ENCODE data around the gene TOM1.
"Not testable (repeated sequence)": the region's sequence is repeated elsewhere in the genome, so short reads cannot be mapped to it uniquely, and the experiment has no call there.

Gene TOM1

GRCh38 chr22:35376728-35377472 is 77.2 kb downstream of the TOM1 start:
- DNase-seq = peak; percentile 76

- no peak for DNase-seq
Measured at GRCh38 chr22:35377735-35378134, 78.0 kb downstream of the TOM1 start.

DNA sequence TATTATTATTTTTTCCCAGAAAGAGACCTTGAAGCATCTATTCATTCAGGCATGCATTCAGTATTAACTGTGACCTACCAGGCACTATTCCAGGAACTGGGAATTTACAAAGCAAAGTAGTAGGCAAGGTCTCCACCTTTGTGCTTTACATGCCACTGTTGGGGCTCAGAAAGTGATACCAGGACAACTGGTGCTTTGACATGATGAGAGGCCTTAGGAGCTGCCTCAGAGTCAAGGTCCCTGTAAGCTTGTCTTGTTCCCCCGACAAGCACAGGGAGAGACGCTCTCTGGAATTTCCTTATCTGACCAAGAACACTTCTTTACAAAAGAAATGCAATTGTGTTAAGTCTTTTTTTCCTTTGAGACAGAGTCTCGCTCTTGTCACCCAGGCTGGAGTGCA is 78.9 kb downstream of the TOM1 start:
- DNase-seq = no peak

- no peak for DNase-seq
Measured at GRCh38 chr22:35379146-35379993, 79.7 kb downstream of the TOM1 start.

DNA sequence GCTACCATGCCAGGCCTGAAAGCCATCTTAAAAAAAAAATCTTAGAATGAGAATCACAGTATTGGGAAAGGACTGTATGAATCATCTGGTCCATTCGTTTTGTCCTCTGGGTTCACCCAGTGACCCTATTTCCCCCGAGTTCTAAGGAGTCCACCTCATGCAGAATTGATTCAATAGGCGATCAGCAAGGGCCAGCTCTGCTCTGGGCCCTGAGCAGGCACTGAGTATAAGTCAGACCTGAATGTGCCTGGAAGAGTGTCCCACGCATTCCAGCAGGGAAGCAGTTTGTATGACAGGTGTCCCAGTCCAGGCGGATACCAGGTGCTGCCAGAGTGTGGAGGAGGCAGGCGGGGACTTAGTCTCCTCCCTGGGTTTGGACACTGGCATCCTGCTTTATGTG is 80.3 kb downstream of the TOM1 start:
- DNase-seq = no peak

DNA sequence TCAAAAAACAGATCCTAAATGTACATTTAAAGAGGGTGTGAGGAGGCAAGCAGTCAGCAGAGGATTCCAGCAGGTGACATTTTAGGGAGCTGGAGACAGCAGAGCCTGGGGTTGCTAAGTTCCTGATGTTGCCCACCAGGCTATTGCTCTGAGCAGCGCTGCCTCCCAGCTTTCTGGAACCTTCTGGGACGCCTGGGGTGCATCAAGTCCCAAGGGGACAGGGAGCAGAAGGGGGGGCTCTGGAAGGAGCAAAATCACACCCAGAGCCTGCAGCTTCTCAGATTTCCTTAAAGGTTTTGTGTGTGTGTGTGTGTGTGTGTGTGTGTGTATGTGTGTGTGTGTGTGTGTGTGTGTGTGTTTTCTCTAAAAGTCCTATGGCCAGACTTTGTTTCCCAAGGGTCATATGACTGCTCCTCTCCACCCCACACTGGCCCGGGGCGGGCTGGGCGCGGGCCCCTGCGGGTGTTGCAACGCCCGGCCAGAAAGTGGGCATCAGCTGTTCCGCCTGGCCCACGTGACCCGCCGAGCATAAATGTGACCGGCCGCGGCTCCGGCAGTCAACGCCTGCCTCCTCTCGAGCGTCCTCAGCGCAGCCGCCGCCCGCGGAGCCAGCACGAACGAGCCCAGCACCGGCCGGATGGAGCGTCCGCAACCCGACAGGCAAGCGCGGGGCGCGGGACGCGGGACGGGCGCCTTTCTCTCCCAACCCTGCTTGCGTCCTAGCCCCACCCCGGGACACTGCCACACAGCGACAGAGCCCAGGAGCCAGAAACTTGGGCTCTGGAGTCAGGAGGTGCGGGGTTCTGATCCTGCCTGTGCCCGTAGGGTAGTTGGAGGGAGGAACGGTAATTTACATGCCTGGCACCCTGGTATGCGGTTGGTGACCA is 81.1 kb downstream of the TOM1 start, which contains the start of gene HMOX1:
Gene HMOX1 (plus strand): TSS at position 560 of the 887 bp plus-strand sequence. CDS start 78 bp downstream, at position 638.
- peak; percentile 74 for DNase-seq

DNA sequence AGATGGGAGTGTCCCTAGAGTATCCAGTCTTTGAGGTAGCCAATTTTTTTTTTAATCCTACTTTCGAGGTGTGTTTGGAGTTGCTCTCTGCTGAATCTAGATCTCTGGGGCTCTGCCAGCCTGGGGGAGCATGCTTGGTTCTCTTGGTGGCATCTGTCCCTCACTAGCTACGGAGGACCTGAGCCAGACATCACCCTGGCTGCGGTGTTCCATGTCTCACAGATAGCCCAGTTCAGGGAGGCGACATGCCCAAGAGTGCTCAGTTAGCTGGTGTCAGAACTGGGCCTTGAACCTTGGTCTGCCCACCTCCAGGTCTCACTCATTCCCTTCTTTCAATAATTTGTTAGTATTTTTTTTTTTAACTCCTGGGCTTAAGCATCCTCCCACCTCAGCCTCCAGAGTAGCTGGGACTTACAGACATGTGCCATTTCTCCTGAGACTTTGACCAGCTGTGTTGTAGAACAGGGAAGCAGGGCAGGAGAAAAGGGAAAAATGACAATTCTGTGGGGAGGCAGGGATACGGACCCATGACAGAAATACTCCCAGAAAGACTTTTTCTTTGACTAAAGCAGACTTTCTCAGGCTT is 81.8 kb downstream of the TOM1 start:
- no peak for DNase-seq

- DNase-seq = no peak
Measured at GRCh38 chr22:35383679-35384071, 84.0 kb downstream of the TOM1 start.

GRCh38 chr22:35384527-35384926 is 84.8 kb downstream of the TOM1 start:
- no peak for DNase-seq

- no peak for DNase-seq
Measured at GRCh38 chr22:35384975-35385588, 85.4 kb downstream of the TOM1 start.

- no peak for DNase-seq
Measured at GRCh38 chr22:35386670-35387288, 87.1 kb downstream of the TOM1 start.

- no peak for DNase-seq
Measured at GRCh38 chr22:35390933-35391332, 91.2 kb downstream of the TOM1 start.

DNA sequence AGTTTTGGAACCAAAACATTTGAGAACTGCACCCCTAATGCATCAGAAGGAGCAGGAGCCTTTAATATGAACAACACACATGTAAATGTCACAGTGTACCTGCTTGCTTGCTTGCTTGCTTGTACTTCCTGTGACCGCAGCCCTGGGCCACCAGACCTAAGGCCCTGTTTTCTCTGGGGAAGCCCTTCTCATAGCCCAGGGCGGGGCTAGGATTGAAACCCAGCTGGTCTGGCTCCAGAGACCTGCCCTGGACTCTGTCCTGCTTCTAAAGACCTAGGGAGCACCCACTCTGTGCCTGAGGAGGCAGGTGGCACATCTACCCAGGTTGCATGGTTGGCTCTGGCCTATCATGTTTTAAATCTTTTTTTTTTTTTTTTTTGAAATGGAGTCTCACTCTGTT is 92.7 kb downstream of the TOM1 start:
- DNase-seq = no peak

GRCh38 chr22:35393116-35394010 is 93.7 kb downstream of the TOM1 start:
- no peak for DNase-seq

DNA sequence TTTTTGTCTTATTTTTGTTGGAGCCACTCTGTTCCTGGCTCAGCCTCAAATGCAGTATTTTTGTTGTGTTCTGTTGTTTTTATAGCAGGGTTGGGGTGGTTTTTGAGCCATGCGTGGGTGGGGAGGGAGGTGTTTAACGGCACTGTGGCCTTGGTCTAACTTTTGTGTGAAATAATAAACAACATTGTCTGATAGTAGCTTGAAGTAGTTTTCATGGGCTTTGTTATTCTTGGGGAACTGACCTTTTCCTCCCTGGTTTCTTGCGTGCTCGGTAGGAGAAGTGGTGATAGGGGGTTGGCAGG is 94.3 kb downstream of the TOM1 start:
- DNase-seq = no peak

DNA sequence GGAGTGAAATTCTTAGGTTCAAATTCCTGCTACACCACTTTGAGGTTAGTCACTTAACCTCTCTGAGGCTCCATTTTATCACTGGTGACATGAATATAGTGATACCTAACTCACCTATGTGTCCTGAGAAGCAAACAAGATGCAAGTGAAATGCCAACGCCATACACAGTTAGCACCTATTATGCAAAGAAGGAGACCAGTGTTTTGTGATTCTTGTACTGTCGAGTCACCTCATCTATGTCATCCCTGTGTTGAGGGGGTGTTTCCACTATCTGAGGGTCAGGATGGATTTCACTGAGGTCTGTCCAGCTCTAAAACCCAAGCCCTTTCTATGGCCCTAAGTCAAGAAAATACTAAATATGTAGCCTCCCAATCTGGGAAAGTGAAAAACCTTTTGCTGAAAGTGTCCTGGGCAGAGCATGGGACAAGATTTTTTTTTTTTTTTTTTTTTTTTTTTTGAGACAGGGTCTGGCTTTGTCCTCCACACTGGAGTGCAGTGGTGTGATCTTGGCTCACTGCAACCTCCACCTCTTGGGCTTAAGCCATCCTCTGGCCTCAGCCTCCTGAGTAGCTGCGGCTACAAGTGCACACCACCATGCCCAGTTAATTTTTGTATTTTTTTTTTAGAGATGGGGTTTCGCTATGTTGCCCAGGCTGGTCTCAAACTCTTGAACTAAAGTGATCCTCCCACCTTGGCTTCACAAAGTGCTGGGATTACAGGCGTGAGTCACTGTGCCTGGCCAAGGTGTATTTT is 95.3 kb downstream of the TOM1 start:
- DNase-seq = no peak

DNA sequence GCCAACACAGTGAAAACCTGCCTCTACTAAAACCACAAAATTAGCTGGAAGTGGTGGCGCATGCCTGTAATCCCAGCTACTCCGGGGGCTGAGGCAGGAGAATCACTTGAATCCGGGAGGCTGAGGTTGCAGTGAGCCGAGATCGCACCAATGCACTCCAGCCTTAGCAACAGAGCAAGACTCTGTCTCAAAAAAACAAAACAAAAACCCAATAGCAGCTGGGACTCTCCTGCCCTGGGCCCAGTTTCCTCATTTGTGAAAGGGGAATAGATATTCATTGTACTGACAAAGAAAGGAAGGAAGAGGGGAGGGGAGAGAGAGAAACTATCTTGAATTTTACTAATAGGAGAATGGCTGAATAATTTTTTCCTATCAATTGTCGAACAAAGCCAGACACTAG is 96.9 kb downstream of the TOM1 start:
- DNase-seq = not testable (repeated sequence)

DNA sequence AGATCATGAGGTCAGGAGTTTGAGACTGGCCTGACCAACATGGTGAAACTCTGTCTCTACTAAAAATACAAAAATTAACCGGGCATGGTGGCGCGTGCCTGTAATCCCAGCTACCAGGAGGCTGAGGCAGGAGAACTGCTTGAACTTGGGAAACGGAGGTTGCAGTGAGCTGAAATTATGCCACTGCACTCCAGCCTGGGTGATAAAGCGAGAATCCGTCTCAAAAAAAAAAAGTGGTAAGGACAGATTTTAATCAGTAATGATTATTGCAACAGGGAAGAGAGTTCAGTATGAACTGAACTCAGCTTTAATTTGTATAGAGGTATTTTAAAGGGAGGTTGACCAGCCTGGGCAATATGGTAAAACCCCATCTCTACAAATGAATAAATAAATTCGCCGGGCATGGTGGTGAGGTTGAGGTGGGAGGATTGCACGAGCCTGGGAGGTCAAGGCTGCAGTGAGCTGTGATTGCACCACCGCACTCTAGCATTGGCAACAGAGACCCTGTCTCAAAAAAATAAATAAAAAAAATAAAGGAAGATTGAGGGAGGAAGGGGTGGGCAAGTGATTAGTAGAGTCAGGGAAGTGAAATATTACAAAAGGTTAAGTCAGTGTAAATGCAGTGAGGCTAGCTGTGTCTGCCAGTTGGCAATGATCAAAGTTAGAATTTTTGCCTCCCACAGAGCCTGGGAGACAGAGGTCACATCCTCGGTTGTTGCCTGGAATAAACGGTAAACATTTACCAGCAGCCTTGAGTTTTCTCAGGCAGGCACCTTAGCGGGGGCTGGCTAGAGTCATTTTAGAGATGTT is 97.6 kb downstream of the TOM1 start:
- no peak for DNase-seq
